Daoy (cell line): ENCODE measurements around the gene ITGB7. TPM values are rescaled to one million over a fixed set of nuclear protein-coding genes. Genes with fewer than 3 reads are reported as not detected.
A peak's percentile ranks its signal among the peaks of the same experiment; 100 is the strongest.

Source experiments
- DNase-seq: peaks from one replicate; pipeline ENCODE4 v3.0.0-alpha.2; 2015; ENCODE audit warnings: low read depth
- total RNA-seq: library from RNA; depleted of rRNA; stranded (reverse); fragments of >200 nt; shearing (Covaris generic); gene quantifications from 2 replicates; pipeline ENCODE4 v1.2.3, GENCODE V29; 2014; rRNA removed

The ITGB7 gene
- total RNA-seq = 0.03 and 0.34 TPM in 2 replicates

- DNase-seq = no peak
These were observed at the start of gene ITGB7 for GRCh38 chr12:53207042-53207441. Gene ITGB7, minus strand, starts transcription at chr12:53207251. Its CDS starts 6,808 bp downstream, at chr12:53200443.

- DNase-seq = no peak
These were observed 48.9 kb upstream of the ITGB7 start for GRCh38 chr12:53255996-53256395.

- no peak for DNase-seq
These were observed 47.9 kb upstream of the ITGB7 start for GRCh38 chr12:53254816-53255545.

GRCh38 chr12:53253298-53253697 lies 46.2 kb upstream of the ITGB7 start:
- DNase-seq = no peak

- DNase-seq = peak; percentile 26
These were observed 45.4 kb upstream of the ITGB7 start for GRCh38 chr12:53252349-53252916.

GRCh38 chr12:53251477-53252348 lies 44.7 kb upstream of the ITGB7 start:
- peak; percentile 87 for DNase-seq

GRCh38 chr12:53245286-53245685 lies 38.2 kb upstream of the ITGB7 start:
- no peak for DNase-seq

GRCh38 chr12:53244337-53244736 lies 37.3 kb upstream of the ITGB7 start:
- DNase-seq = no peak

- no peak for DNase-seq
These were observed 34.8 kb upstream of the ITGB7 start for GRCh38 chr12:53241623-53242412.

GRCh38 chr12:53239643-53240258 lies 32.7 kb upstream of the ITGB7 start:
- DNase-seq = no peak

GRCh38 chr12:53236443-53237111 lies 29.5 kb upstream of the ITGB7 start:
- DNase-seq = no peak

- no peak for DNase-seq
These were observed 28.8 kb upstream of the ITGB7 start for GRCh38 chr12:53235742-53236442.

- DNase-seq = no peak
These were observed 28.1 kb upstream of the ITGB7 start for GRCh38 chr12:53235164-53235563.

GRCh38 chr12:53234271-53234914 lies 27.3 kb upstream of the ITGB7 start:
- DNase-seq = no peak

GRCh38 chr12:53233671-53234121 lies 26.6 kb upstream of the ITGB7 start:
- DNase-seq = no peak

GRCh38 chr12:53232646-53233461 lies 25.8 kb upstream of the ITGB7 start:
- DNase-seq = peak; percentile 37

GRCh38 chr12:53231921-53232645 lies 25.0 kb upstream of the ITGB7 start, which contains the start of gene RARG:
Gene RARG, minus strand, starts transcription at chr12:53232209. Its CDS starts 4,664 bp downstream, at chr12:53227545.
- DNase-seq = peak; percentile 60

- no peak for DNase-seq
These were observed 24.5 kb upstream of the ITGB7 start for GRCh38 chr12:53231671-53231920.
